GM12878 (cell line): ENCODE measurements around the gene SLC35G2. TPM values are rescaled to one million over a fixed set of nuclear protein-coding genes. Genes with fewer than 3 reads are reported as not detected.

Experiments
- ATAC-seq: fragments of 200-7000 bp; cut with Tn5 transposase; 3 replicates; pipeline ENCODE4 v1.9.1; 2020; ENCODE audit warnings: mild to moderate bottlenecking, moderate library complexity
- BruUV-seq: library from RNA; stranded (reverse); fragments of 400-500 nt; replicated peaks from 2 replicates; lab custom pipeline; 2021; lab: Mats Ljungman, UMichigan
- CTCF ChIA-PET: fragments of 300-600 bp; sonication (Branson Sonifier 250); formaldehyde crosslinking; extraction: SDS; loops from one replicate; lab custom pipeline; 2021; ENCODE audit warnings: inconsistent platforms; lab: Yijun Ruan, JAX
- POLR2A ChIA-PET: fragments of 350-600 bp; formaldehyde crosslinking; extraction: SDS; loops from one replicate; lab custom pipeline; 2021; ENCODE audit warnings: inconsistent platforms; lab: Charles Lee
- RAD21 ChIA-PET: fragments of 300-600 bp; sonication (Branson Sonifier 250); formaldehyde crosslinking; loops from one replicate; lab custom pipeline; 2023; ENCODE audit warnings: antibody characterized with exemption; ENCODE audit not compliant: unreplicated experiment; lab: Charles Lee
- SMC1A ChIA-PET: fragments of 300-600 bp; sonication (Branson Sonifier 250); formaldehyde crosslinking; loops from one replicate; lab custom pipeline; 2023; ENCODE audit not compliant: unreplicated experiment, uncharacterized antibody; lab: Charles Lee
- DNase-seq: peaks from one replicate; pipeline ENCODE4 v3.0.0-alpha.2; 2011; ENCODE audit warnings: low read depth, low spot score
- FAIRE-seq: peaks from 3 replicates; lab custom pipeline; 2011; peaks lifted over from hg19 to GRCh38; lab: Jason Lieb, UNC
- H2AFZ ChIP-seq: 2 replicates; pipeline ENCODE4 v1.6.0; 2011; ENCODE audit warnings: low read depth, low read length, control low read depth; ENCODE audit not compliant: control insufficient read depth
- H3K27ac ChIP-seq: 2 replicates; pipeline ENCODE4 v1.5.1; 2011; ENCODE audit warnings: control low read depth; ENCODE audit not compliant: control insufficient read depth, insufficient read depth
- H3K27me3 ChIP-seq, 2 experiments: replicated peaks in 1 of 2; 2 replicates each; pipeline versions ENCODE4 v1.6.0 to v1.6.1; 2011; ENCODE audit warnings: low read length in 1 of 2; ENCODE audit not compliant: control insufficient read depth in 2 of 2, insufficient read depth in 2 of 2
- H3K36me3 ChIP-seq, 2 experiments: 2 replicates each; pipeline ENCODE4 v1.5.1; 2011; ENCODE audit warnings: low read length in 1 of 2; ENCODE audit not compliant: control insufficient read depth in 2 of 2, insufficient read depth in 2 of 2
- H3K4me1 ChIP-seq: 2 replicates; pipeline ENCODE4 v1.6.1; 2011; ENCODE audit warnings: mild to moderate bottlenecking, low read length, moderate library complexity, mixed read lengths; ENCODE audit not compliant: control insufficient read depth, insufficient read depth
- H3K4me2 ChIP-seq: 2 replicates; pipeline ENCODE4 v1.6.0; 2011; ENCODE audit warnings: control low read depth; ENCODE audit not compliant: control insufficient read depth, insufficient read depth
- H3K4me3 ChIP-seq: fragments of 200-600 bp; sonication (generic); 2 replicates; pipeline ENCODE4 v1.5.1; 2016
- H3K79me2 ChIP-seq: 2 replicates; pipeline ENCODE4 v1.6.0; 2011; ENCODE audit warnings: low read length; ENCODE audit not compliant: control insufficient read depth, insufficient read depth
- H3K9ac ChIP-seq: 2 replicates; pipeline ENCODE4 v1.8.0; 2011; ENCODE audit warnings: low read length, control low read depth, mixed read lengths; ENCODE audit not compliant: control insufficient read depth, insufficient read depth
- H3K9me3 ChIP-seq: replicated peaks from 3 replicates; pipeline ENCODE4 v1.5.1; 2011; ENCODE audit warnings: mild to moderate bottlenecking, low read length; ENCODE audit not compliant: control insufficient read depth, insufficient read depth
- H4K20me1 ChIP-seq: 2 replicates; pipeline ENCODE4 v1.6.0; 2011; ENCODE audit not compliant: control insufficient read depth, insufficient read depth
- DPF2 ChIP-seq: fragments of 450-650 bp; IDR thresholded peaks from 2 replicates; pipeline ENCODE4 v1.6.1; 2017; ENCODE audit warnings: mild to moderate bottlenecking
- IKZF1 ChIP-seq: fragments of 450-650 bp; conservative IDR thresholded peaks from 2 replicates; pipeline ENCODE4 v1.6.1; 2017; ENCODE audit warnings: antibody characterized with exemption, mild to moderate bottlenecking
- NR2C2 ChIP-seq: IDR thresholded peaks from 2 replicates; pipeline ENCODE4 v1.6.1; 2011; ENCODE audit warnings: borderline replicate concordance, low read depth; ENCODE audit not compliant: control insufficient read depth, insufficient read length
- POU2F2 ChIP-seq: IDR thresholded peaks from 3 replicates; pipeline ENCODE4 v1.6.1; 2011; ENCODE audit warnings: low read depth, mild to moderate bottlenecking, low read length, borderline replicate concordance
- RUNX3 ChIP-seq: IDR thresholded peaks from 2 replicates; pipeline ENCODE4 v1.6.1; 2012; ENCODE audit warnings: low read length, inconsistent platforms
- SIX5 ChIP-seq: IDR thresholded peaks from 2 replicates; pipeline ENCODE4 v1.6.1; 2011; ENCODE audit warnings: mild to moderate bottlenecking, low read depth, low read length, moderate library complexity; ENCODE audit not compliant: severe bottlenecking
- TAF1 ChIP-seq: IDR thresholded peaks from 2 replicates; pipeline ENCODE4 v1.6.1; 2011; ENCODE audit warnings: mild to moderate bottlenecking, low read depth, low read length, borderline replicate concordance
- TBL1XR1 ChIP-seq: IDR thresholded peaks from 2 replicates; pipeline ENCODE4 v1.6.1; 2012; ENCODE audit warnings: low read depth, low read length, improper control_type of control experiment
- WGBS: methylation state at CpG from one replicate; pipeline ENCODE4 v1.1.6; 2016; ENCODE audit warnings: low lambda C conversion rate; ENCODE audit not compliant: insufficient replicate concordance, insufficient coverage; ENCODE audit errors: missing lambda C conversion rate; 5-methylcytosine and 5-hydroxymethylcytosine counted together
- in situ Hi-C: fragments of 300-500 bp; cut with MboI; formaldehyde crosslinking; loops from 9 replicates; pipeline ENCODE4 v1.14.3; 2018; ENCODE audit warnings: mixed read lengths
- intact Hi-C: fragments of 100-400 bp; cut with micrococcal nuclease; formaldehyde crosslinking; loops from one replicate; pipeline ENCODE4 v1.14.2; 2022; ENCODE audit not compliant: unreplicated experiment
- polyA plus RNA-seq, 11 experiments: library from polyadenylated mRNA; depleted of rRNA in 4 of 11; unstranded in 6 of 11; stranded (reverse) in 5 of 11; fragments of >200 nt; fragmentation: Nextera tagmentation in 4 of 11; fragmentation: Illumina TruSeq in 1 of 11; extraction: Ambion mirVana in 4 of 11; extraction: Trizol in 1 of 11; gene quantifications; 1 replicate in 1 of 11; 2 replicates in 10 of 11; pipeline versions ENCODE4 v1.2.1 to v1.2.3, GENCODE V29; 2011 to 2016; ENCODE audit warnings: inconsistent platforms in 2 of 11, missing spikeins in 2 of 11, low read depth in 1 of 11
- total RNA-seq, 4 experiments: library from RNA; depleted of rRNA in 3 of 4; stranded (reverse); fragments of >200 nt in 3 of 4; fragmentation: Illumina TruSeq in 1 of 4; extraction: Trizol in 1 of 4; gene quantifications; 2 replicates each; pipeline versions ENCODE4 v1.2.1 to v1.2.3, GENCODE V29; 2013 to 2021
- TF ChIP-seq, protein P1 (sequence below): fragments of 450-650 bp; IDR thresholded peaks from 2 replicates; pipeline ENCODE4 v1.6.1; 2016; ENCODE audit warnings: mild to moderate bottlenecking, moderate library complexity, borderline replicate concordance
- TF ChIP-seq, protein P2 (sequence below): fragments of 450-650 bp; IDR thresholded peaks from 2 replicates; pipeline ENCODE4 v1.6.1; 2016; ENCODE audit warnings: mild to moderate bottlenecking
- TF ChIP-seq, protein P3 (sequence below): IDR thresholded peaks from 2 replicates; pipeline ENCODE4 v1.6.1; 2011; ENCODE audit warnings: mild to moderate bottlenecking, low read depth, low read length, moderate library complexity; ENCODE audit not compliant: insufficient replicate concordance
- TF ChIP-seq, protein P4 (sequence below): fragments of 450-650 bp; IDR thresholded peaks from 2 replicates; pipeline ENCODE4 v1.6.1; 2018; ENCODE audit warnings: borderline replicate concordance, mild to moderate bottlenecking; ENCODE audit not compliant: partially characterized antibody

Gene SLC35G2
- total and polyA plus RNA-seq, 10 of the 15 experiments (the other 5 are each of a cell fraction or from before 2014, with no cell fraction given) = 0.11 to 1.9 (median 0.27) TPM

DNA sequence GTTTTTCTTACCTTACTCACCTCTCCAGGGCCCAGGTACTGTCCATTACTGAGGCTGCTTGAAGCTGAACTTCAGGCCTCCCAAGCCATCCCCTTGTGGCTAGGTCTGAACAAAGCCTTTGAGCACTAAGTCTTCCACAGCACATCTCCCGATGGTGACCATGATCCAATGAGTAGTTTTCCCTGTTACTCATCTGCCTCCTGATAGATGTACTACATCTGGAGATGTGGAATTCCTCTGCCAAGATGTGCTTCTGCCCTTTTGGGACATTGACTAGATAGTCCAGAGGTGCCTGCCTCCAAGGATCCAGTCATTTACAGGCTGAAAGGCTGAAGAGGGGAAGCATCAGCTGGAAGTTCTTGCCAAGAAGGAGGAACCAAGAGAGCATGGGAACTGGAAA lies 28.9 kb upstream of the SLC35G2 start:
- TF ChIP-seq RUNX3 = no peak
- TF ChIP-seq, protein P1, sequence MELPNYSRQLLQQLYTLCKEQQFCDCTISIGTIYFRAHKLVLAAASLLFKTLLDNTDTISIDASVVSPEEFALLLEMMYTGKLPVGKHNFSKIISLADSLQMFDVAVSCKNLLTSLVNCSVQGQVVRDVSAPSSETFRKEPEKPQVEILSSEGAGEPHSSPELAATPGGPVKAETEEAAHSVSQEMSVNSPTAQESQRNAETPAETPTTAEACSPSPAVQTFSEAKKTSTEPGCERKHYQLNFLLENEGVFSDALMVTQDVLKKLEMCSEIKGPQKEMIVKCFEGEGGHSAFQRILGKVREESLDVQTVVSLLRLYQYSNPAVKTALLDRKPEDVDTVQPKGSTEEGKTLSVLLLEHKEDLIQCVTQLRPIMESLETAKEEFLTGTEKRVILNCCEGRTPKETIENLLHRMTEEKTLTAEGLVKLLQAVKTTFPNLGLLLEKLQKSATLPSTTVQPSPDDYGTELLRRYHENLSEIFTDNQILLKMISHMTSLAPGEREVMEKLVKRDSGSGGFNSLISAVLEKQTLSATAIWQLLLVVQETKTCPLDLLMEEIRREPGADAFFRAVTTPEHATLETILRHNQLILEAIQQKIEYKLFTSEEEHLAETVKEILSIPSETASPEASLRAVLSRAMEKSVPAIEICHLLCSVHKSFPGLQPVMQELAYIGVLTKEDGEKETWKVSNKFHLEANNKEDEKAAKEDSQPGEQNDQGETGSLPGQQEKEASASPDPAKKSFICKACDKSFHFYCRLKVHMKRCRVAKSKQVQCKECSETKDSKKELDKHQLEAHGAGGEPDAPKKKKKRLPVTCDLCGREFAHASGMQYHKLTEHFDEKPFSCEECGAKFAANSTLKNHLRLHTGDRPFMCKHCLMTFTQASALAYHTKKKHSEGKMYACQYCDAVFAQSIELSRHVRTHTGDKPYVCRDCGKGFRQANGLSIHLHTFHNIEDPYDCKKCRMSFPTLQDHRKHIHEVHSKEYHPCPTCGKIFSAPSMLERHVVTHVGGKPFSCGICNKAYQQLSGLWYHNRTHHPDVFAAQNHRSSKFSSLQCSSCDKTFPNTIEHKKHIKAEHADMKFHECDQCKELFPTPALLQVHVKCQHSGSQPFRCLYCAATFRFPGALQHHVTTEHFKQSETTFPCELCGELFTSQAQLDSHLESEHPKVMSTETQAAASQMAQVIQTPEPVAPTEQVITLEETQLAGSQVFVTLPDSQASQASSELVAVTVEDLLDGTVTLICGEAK = no peak
- TF ChIP-seq SIX5 = no peak
- TF ChIP-seq TBL1XR1 = no peak
- TF ChIP-seq, protein P2, sequence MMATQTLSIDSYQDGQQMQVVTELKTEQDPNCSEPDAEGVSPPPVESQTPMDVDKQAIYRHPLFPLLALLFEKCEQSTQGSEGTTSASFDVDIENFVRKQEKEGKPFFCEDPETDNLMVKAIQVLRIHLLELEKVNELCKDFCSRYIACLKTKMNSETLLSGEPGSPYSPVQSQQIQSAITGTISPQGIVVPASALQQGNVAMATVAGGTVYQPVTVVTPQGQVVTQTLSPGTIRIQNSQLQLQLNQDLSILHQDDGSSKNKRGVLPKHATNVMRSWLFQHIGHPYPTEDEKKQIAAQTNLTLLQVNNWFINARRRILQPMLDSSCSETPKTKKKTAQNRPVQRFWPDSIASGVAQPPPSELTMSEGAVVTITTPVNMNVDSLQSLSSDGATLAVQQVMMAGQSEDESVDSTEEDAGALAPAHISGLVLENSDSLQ = no peak
- no peak for TF ChIP-seq NR2C2
- no peak for TF ChIP-seq IKZF1
- TF ChIP-seq, protein P3, sequence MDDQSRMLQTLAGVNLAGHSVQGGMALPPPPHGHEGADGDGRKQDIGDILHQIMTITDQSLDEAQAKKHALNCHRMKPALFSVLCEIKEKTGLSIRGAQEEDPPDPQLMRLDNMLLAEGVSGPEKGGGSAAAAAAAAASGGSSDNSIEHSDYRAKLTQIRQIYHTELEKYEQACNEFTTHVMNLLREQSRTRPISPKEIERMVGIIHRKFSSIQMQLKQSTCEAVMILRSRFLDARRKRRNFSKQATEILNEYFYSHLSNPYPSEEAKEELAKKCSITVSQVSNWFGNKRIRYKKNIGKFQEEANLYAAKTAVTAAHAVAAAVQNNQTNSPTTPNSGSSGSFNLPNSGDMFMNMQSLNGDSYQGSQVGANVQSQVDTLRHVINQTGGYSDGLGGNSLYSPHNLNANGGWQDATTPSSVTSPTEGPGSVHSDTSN = no peak
- TF ChIP-seq TAF1 = no peak
- TF ChIP-seq DPF2 = no peak
- TF ChIP-seq, protein P4, sequence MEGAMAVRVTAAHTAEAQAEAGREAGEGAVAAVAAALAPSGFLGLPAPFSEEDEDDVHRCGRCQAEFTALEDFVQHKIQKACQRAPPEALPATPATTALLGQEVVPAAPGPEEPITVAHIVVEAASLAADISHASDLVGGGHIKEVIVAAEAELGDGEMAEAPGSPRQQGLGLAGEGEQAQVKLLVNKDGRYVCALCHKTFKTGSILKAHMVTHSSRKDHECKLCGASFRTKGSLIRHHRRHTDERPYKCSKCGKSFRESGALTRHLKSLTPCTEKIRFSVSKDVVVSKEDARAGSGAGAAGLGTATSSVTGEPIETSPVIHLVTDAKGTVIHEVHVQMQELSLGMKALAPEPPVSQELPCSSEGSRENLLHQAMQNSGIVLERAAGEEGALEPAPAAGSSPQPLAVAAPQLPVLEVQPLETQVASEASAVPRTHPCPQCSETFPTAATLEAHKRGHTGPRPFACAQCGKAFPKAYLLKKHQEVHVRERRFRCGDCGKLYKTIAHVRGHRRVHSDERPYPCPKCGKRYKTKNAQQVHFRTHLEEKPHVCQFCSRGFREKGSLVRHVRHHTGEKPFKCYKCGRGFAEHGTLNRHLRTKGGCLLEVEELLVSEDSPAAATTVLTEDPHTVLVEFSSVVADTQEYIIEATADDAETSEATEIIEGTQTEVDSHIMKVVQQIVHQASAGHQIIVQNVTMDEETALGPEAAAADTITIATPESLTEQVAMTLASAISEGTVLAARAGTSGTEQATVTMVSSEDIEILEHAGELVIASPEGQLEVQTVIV = no peak
- TF ChIP-seq POU2F2 = no peak
- no peaks in the 10 kb centered on the region; a peak in 1 of 4 replicates for H3K27me3 ChIP-seq
- POLR2A ChIA-PET = no interaction called here
- no peaks in the 10 kb centered on the region for H3K9me3 ChIP-seq
- no peaks in the 10 kb centered on the region for H3K36me3 ChIP-seq
- H3K4me2 ChIP-seq = no peak overlapping the region
- CTCF ChIA-PET = no interaction called here
- in situ Hi-C loops = no loop called here
- SMC1A ChIA-PET = no interaction called here
- no TSS peak for BruUV-seq
- 100% methylated on average over 1 of the region's 1 CpG for WGBS
- H2AFZ ChIP-seq = no peak overlapping the region
- H3K79me2 ChIP-seq = no peaks in the 10 kb centered on the region
- DNase-seq (no peak), FAIRE-seq (no peak), ATAC-seq (no peak)
- H3K9ac ChIP-seq = no peak overlapping the region
- no peaks in the 10 kb centered on the region for H4K20me1 ChIP-seq
- H3K27ac ChIP-seq = no peak overlapping the region
- no peak overlapping the region for H3K4me3 ChIP-seq
- intact Hi-C loops = no loop called here
- H3K4me1 ChIP-seq = no peaks in the 10 kb centered on the region; the same call in 1 of the 2 replicates
- RAD21 ChIA-PET = no interaction called here
